Epithelial cell of esophagus (primary cell): ENCODE measurements around the gene RANBP9.
A peak's percentile ranks its signal among the peaks of the same experiment; 100 is the strongest.

Source experiments
- DNase-seq: peaks from one replicate; pipeline ENCODE4 v3.0.0; 2010; ENCODE audit warnings: low read depth
- H3K4me3 ChIP-seq: 2 replicates; pipeline ENCODE4 v1.5.1; 2011; ENCODE audit warnings: mild to moderate bottlenecking, low read length, control low read depth
- CTCF ChIP-seq: IDR thresholded peaks from 2 replicates; pipeline ENCODE4 v1.5.1; 2011; ENCODE audit warnings: low read depth, mild to moderate bottlenecking, low read length, control low read depth, inconsistent platforms; ENCODE audit not compliant: insufficient read depth; ENCODE audit errors: missing control alignments

The RANBP9 gene

GRCh38 chr6:13711324-13711732 is 307 bp downstream of the RANBP9 start:
- no peak for TF ChIP-seq CTCF

GRCh38 chr6:13710552-13711323 is 897 bp downstream of the RANBP9 start:
- peak overlapping the region; percentile 50 for H3K4me3 ChIP-seq
- no peak for TF ChIP-seq CTCF
- DNase-seq = no peak

More at GRCh38 chr6:13711324-13711732, 307 bp downstream of the RANBP9 start:
- DNase-seq = peak; percentile 72
- H3K4me3 ChIP-seq = peak overlapping the region; percentile 31

GRCh38 chr6:13709689-13710551 is 1.7 kb downstream of the RANBP9 start:
- peak overlapping the region; percentile 50 for H3K4me3 ChIP-seq
- TF ChIP-seq CTCF = no peak
- DNase-seq = peak; percentile 54

DNA sequence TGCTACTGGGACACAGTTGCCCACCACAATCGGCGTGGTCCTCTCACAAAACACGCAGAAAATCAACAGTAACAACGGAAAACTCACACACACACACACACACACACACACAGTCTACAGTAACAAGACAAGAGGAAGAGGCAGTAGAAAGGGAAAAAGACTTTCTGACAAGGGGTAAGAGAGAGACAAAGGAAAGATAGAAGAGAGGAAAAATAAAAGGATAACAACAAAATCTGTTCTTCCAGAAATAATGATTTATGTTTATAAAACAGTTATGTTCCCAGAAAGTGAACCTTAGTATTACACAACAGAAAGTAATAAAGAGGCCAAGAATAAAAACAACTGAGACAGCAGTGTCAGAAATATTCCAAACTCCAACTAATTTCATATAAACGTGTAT is 2.9 kb downstream of the RANBP9 start:
- H3K4me3 ChIP-seq = peak overlapping the region; percentile 50
- no peak for DNase-seq
- no peak for TF ChIP-seq CTCF

DNA sequence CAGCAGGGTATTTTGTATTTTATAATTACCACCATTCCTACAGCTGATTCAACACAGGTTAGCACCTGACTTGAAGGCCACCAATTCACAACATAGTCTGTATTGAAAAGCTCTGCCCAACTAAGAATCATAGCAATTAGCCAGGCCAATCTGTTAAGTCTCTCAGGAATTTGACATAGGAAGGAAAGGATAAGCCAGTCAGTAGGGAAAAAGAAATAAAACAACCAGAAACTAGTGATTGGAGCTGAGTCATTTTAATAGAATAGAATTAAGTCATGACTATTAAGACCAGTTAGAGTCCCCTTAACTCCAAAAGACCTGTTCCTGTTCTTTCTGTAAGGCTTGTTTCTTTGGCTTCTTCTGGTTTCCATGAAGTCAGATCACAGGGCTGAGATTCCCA is 8.1 kb downstream of the RANBP9 start:
- H3K4me3 ChIP-seq = no peak overlapping the region
- TF ChIP-seq CTCF = no peak
- DNase-seq = no peak

DNA sequence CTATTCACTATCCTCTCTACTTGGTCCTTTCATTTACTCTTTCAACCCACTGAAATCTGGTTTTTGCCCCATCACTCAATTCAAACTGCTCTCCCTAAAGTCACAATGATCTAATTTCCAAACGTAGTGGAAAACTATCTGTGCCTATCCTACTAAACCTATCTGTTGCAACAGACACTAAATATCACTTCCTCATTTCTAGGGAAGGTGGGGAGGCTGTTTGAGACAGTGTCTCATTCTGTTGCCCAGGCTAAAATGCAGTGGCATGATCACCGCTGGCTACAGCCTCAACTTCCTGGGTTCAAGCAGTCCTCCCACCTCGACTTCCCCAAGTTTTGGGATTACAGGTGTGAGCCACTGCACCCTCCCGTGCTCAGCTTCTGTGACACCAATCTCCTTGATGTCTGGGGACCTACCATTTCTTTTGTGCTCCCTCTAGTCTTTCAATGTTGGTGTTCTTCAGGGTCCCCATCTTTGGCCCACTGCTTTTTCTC is 8.8 kb downstream of the RANBP9 start:
- no peak for TF ChIP-seq CTCF
- no peak overlapping the region for H3K4me3 ChIP-seq
- DNase-seq = no peak
